Activated CD8-positive, alpha-beta memory T cell treated with anti-CD3 and anti-CD28 coated beads, Interleukin-2, amount 50 U/mL, for 1 hour (primary cell): ENCODE measurements around the gene RPL27A.

Source experiments
- DNase-seq: peaks from one replicate; pipeline ENCODE4 v3.0.0-alpha.2; 2020; ENCODE audit errors: extremely low read depth

Gene RPL27A

GRCh38 chr11:8720868-8721608 is 38.4 kb downstream of the RPL27A start:
- DNase-seq, result no peak

GRCh38 chr11:8721609-8722500 is 39.3 kb downstream of the RPL27A start:
- DNase-seq, result no peak

DNA sequence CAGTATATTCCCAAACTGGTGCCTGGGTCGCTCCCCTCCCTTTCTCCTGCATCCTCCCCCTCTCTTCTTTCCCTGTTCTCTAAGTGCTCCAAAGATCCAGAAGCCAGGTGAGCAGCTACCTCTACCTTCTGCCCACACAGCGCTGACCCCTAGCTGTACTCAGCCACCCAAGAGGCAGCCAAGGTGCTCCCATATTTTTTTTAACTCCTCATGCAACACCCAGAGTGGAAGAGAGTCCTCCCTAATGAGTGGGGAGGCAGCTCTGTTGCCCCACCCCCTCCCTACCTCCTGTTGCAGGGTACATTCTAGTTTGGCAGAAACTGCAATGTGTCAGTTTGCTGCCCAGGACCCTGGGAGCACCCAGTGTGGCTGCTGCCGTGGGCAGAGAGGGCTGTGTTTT is 40.2 kb downstream of the RPL27A start:
- no peak for DNase-seq

GRCh38 chr11:8723711-8724110 is 41.1 kb downstream of the RPL27A start:
- DNase-seq, result no peak

DNA sequence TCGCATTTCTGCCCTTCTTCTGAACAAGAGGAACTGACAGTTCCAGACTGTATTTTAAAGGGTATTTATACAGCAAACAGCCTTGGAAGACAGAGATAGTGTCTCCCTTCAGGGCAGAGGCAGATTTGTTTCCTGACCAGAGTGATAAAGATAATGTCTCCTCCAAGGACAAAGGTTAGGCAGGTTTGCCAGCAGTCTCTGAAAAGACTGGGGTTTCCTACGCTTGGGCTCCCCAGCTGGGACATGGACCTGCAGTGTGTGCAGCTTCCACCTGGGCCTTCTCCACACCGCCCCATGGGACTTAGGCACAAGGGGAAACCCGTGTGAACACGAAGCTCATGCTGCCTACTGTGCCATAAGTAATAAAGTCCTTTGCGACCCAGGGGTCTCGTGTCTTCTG is 42.1 kb downstream of the RPL27A start:
- no peak for DNase-seq

- no peak for DNase-seq
Measured at GRCh38 chr11:8726395-8726794, 43.8 kb downstream of the RPL27A start.

DNA sequence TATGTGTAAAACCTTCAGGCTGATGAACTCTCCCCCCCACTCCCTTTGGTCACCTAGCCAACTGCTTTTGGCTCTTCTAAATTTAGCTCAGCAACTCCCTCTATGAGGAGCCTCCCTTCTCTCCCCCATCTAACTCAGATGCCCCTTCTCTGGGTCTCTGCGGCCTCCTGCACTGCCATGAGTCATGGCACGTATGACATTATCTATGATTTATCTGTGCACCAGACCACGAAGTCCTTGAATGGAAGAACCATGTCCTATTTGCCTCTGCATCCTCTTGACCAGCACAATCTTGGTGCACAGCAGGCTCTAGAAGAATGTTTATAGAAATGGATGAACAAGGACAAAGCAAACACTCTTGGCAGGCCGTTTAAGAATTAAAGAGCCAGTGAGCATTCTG is 46.0 kb downstream of the RPL27A start:
- no peak for DNase-seq

GRCh38 chr11:8729067-8729466 is 46.5 kb downstream of the RPL27A start:
- no peak for DNase-seq

GRCh38 chr11:8729837-8730696 is 47.5 kb downstream of the RPL27A start:
- DNase-seq, result no peak

GRCh38 chr11:8730697-8731020 is 48.1 kb downstream of the RPL27A start:
- no peak for DNase-seq

DNA sequence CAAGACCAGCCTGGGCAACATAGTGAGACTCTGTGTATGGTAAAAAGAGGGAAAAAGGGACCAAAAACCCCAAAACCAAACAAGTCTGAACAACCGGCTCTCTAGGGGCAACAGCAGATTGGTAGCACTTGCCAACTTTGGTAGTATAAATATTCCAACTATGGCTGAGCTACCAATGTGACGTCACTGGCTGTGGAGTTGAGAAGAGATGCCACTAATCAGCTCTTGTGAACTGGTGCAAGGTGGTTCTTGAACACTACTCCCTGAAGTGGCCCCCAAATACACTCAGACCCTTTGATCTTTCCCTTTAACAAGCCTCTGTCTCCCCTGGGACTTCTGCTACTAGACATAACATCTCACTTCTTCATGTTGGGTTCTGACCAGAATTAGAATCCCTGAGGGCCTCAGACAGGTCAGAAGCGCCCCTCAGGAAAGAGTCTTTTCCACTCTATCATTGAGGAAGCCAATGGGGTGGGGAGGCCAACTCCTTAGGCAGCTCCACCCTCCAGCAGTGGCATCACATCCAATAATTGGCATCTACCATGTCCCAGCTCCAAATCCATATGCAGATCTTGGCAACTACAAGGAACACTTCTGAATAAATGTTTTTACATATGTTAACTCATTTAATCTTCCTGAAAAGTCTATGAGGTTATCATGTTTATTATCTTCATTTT is 49.2 kb downstream of the RPL27A start:
- DNase-seq, result no peak

DNA sequence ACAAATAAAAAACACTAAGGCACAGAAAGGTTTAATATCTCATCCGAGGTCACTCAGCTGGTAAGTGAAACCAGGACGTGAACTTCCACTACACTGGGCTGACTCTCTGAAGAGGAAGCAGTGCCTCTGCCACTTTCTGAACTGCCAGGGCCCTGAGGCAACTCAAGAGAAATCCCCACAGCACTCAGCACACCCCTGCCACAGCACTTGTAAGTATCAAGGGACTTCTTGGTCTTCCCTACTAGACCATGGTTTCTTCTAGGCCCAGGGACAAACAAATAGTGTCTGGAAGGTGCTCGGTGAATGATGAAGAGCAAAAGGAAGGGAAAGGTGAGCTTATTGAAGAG is 49.7 kb downstream of the RPL27A start:
- no peak for DNase-seq

GRCh38 chr11:8732748-8733241 is 50.2 kb downstream of the RPL27A start:
- DNase-seq, result no peak

- no peak for DNase-seq
Measured at GRCh38 chr11:8733852-8734251, 51.3 kb downstream of the RPL27A start.

DNA sequence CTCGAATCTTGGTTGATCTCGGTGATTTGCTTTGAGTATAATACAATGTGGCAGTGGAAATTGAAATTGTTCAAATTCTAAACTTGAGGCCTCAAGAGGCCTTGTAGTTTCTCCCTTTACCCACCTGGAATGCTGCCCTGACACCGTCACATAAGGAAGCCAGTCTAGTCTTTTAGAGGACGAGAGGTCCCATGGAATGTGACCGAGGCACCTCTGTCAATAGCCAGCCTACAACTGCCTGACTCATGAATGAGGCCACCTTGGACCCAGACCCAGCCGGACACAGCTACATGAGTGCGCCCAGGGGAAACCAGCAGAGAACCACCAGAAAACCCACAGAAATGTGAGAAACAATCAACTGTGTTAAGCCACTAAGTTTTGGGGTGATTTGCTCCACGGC is 52.5 kb downstream of the RPL27A start:
- DNase-seq, result no peak

DNA sequence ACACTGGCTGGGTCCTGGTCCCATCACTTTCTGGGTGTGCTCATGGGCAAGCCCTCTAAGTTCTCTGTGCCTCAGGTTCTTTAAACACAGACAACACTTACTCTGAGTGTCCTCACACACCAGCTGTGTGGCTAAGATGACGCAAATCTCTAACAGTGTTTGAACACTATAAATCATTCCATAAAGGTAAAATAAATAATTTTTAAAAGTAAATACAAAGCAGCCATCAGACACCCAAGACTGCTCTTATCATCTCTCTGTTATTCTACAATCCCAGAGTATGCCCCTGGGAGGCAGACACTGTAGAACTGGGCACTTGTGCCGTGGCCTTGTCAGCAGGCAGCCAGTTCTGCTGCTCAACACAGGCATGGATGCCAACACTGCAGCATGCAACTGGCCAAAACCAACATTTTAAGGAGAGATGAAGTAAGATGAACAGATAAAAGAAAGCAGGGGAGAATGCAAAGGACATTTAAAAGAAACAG is 56.8 kb downstream of the RPL27A start:
- DNase-seq, result no peak
